ENCODE measurements around the gene LMTK2. TPM values are rescaled to one million over a fixed set of nuclear protein-coding genes. Genes with fewer than 3 reads are reported as not detected.
A peak's percentile ranks its signal among the peaks of the same experiment; 100 is the strongest.

Gene LMTK2
- total RNA-seq, 1 donor from 2014 or later: 21.6 TPM

GRCh38 chr7:98163269-98163668, 56.6 kb downstream of the LMTK2 start:
- Histone ChIP-seq H3K27me3 (no peaks in the 10 kb centered on the region), H3K4me3 (no peak overlapping the region), H3K36me3 (peaks cover 0 to 6% of the 10 kb centered on the region in 2 donors), H3K9me3 (no peaks in the 10 kb centered on the region), H3K4me1 (peaks cover 19% of the 10 kb centered on the region), H3K27ac (peak overlapping the region; percentile 22)
- no peak for TF ChIP-seq POLR2AphosphoS5 (IDR thresholded peaks at IDR 0.05; ENCODE audit: insufficient read depth in 1 of 2, low read depth in 1 of 2)
- TF ChIP-seq CTCF (IDR thresholded peaks at IDR 0.05): no peak
- TF ChIP-seq POLR2A (IDR thresholded peaks at IDR 0.05): no peak
- intact Hi-C loops (cut with DNase I): loop anchor here (5.0 kb wide), 1 partner anchor 51 kb away; no protein-coding TSS in a partner anchor
- no peak for DNase-seq (ENCODE audit: extremely low spot score in 2 of 2)

GRCh38 chr7:98163704-98164494, 57.2 kb downstream of the LMTK2 start:
- H3K36me3 ChIP-seq: peaks cover 0 to 6% of the 10 kb centered on the region in 2 donors
- peak overlapping the region in 1 of 2 donors; percentile 28 for H3K4me3 ChIP-seq
- H3K27ac ChIP-seq: peak overlapping the region; percentile 22
- H3K9me3 ChIP-seq: no peaks in the 10 kb centered on the region
- intact Hi-C loops (cut with DNase I): loop anchor here (5.0 kb wide), 1 partner anchor 52 kb away; no protein-coding TSS in a partner anchor
- no peak for DNase-seq (ENCODE audit: extremely low spot score in 2 of 2)
- peaks cover 19% of the 10 kb centered on the region for H3K4me1 ChIP-seq
- TF ChIP-seq POLR2AphosphoS5 (IDR thresholded peaks at IDR 0.05; ENCODE audit: insufficient read depth in 1 of 2, low read depth in 1 of 2): no peak
- no peak for TF ChIP-seq POLR2A (IDR thresholded peaks at IDR 0.05)
- TF ChIP-seq CTCF (IDR thresholded peaks at IDR 0.05): no peak
- H3K27me3 ChIP-seq: no peaks in the 10 kb centered on the region

GRCh38 chr7:98165827-98166667, 59.4 kb downstream of the LMTK2 start:
- Histone ChIP-seq H3K27ac (no peak overlapping the region), H3K4me3 (no peak overlapping the region), H3K9me3 (no peaks in the 10 kb centered on the region), H3K4me1 (peaks cover 19% of the 10 kb centered on the region), H3K36me3 (peaks cover 0 to 2% of the 10 kb centered on the region in 2 donors), H3K27me3 (no peaks in the 10 kb centered on the region)
- no peak for DNase-seq (ENCODE audit: extremely low spot score in 2 of 2)
- TF ChIP-seq POLR2AphosphoS5 (IDR thresholded peaks at IDR 0.05; ENCODE audit: insufficient read depth in 1 of 2, low read depth in 1 of 2) (no peak), POLR2A (IDR thresholded peaks at IDR 0.05) (no peak), CTCF (IDR thresholded peaks at IDR 0.05) (no peak)
- intact Hi-C loops (cut with DNase I): loop anchor here (5.0 kb wide), 1 partner anchor 144 kb away; no protein-coding TSS in a partner anchor

- Histone ChIP-seq H3K27ac (no peak overlapping the region), H3K4me1 (peaks cover 19% of the 10 kb centered on the region), H3K36me3 (peaks cover 0 to 7% of the 10 kb centered on the region in 2 donors), H3K9me3 (no peaks in the 10 kb centered on the region), H3K27me3 (no peaks in the 10 kb centered on the region), H3K4me3 (no peak overlapping the region)
- intact Hi-C loops (cut with DNase I): loop anchor here (5.0 kb wide), 1 partner anchor 144 kb away; no protein-coding TSS in a partner anchor
- TF ChIP-seq POLR2AphosphoS5 (IDR thresholded peaks at IDR 0.05; ENCODE audit: insufficient read depth in 1 of 2, low read depth in 1 of 2): no peak
- DNase-seq (ENCODE audit: extremely low spot score in 2 of 2): no peak
These were observed 60.0 kb downstream of the LMTK2 start for GRCh38 chr7:98166668-98166970.

- no peak overlapping the region for H3K4me3 ChIP-seq
- no peaks in the 10 kb centered on the region for H3K27me3 ChIP-seq
- TF ChIP-seq POLR2A (IDR thresholded peaks at IDR 0.05): no peak
- no peak for TF ChIP-seq POLR2AphosphoS5 (IDR thresholded peaks at IDR 0.05; ENCODE audit: insufficient read depth in 1 of 2, low read depth in 1 of 2)
- TF ChIP-seq CTCF (IDR thresholded peaks at IDR 0.05): no peak
- H3K36me3 ChIP-seq: peaks cover 0 to 15% of the 10 kb centered on the region in 2 donors
- no peaks in the 10 kb centered on the region for H3K9me3 ChIP-seq
- no peak overlapping the region for H3K27ac ChIP-seq
- peaks cover 19% of the 10 kb centered on the region for H3K4me1 ChIP-seq
- DNase-seq (ENCODE audit: extremely low spot score in 2 of 2): no peak
- intact Hi-C loops (cut with DNase I): loop anchor here (1.0 to 5.0 kb wide), 2 partner anchors 25 to 145 kb away; no protein-coding TSS in a partner anchor
These were observed 61.0 kb downstream of the LMTK2 start for GRCh38 chr7:98167653-98168052.
